Choroid plexus epithelial cell (primary cell): ENCODE results near the gene HRK.

ENCODE experiments used
- DNase-seq: peaks from one replicate; pipeline ENCODE4 v3.0.0-alpha.2; 2010; ENCODE audit warnings: low read depth
- H3K4me3 ChIP-seq: 2 replicates; pipeline ENCODE4 v1.5.1; 2011; ENCODE audit warnings: low read depth, mild to moderate bottlenecking, control low read depth, low read length, moderate library complexity
- CTCF ChIP-seq: conservative IDR thresholded peaks from 2 replicates; pipeline ENCODE4 v1.5.1; 2011; ENCODE audit warnings: low read depth, mild to moderate bottlenecking, control low read depth, inconsistent platforms, low read length, moderate library complexity

HRK gene

DNA sequence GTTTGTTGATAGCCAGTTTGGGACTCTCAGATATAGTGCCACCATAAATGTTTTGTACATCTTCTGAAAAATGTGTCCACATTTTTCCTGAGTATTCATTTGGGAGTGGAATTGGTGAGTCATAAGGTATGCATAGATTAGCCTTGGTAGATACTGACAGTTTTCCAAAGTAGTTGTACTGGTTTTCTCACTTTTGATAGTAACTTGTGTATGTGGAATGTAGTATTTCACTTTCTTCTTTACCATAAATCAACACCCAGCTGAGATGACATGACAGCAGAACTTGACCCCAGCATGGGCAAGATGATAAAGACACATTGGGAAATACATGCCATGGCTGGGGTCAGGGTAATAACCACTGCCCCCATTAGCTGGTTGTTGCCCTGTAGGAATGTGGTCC is 34.9 kb upstream of the HRK start:
- TF ChIP-seq CTCF = no peak
- peak; percentile 50 for DNase-seq
- no peak overlapping the region for H3K4me3 ChIP-seq

- DNase-seq = no peak
- no peak overlapping the region for H3K4me3 ChIP-seq
- TF ChIP-seq CTCF = no peak
These were observed 34.1 kb upstream of the HRK start for GRCh38 chr12:116915326-116915725.

DNA sequence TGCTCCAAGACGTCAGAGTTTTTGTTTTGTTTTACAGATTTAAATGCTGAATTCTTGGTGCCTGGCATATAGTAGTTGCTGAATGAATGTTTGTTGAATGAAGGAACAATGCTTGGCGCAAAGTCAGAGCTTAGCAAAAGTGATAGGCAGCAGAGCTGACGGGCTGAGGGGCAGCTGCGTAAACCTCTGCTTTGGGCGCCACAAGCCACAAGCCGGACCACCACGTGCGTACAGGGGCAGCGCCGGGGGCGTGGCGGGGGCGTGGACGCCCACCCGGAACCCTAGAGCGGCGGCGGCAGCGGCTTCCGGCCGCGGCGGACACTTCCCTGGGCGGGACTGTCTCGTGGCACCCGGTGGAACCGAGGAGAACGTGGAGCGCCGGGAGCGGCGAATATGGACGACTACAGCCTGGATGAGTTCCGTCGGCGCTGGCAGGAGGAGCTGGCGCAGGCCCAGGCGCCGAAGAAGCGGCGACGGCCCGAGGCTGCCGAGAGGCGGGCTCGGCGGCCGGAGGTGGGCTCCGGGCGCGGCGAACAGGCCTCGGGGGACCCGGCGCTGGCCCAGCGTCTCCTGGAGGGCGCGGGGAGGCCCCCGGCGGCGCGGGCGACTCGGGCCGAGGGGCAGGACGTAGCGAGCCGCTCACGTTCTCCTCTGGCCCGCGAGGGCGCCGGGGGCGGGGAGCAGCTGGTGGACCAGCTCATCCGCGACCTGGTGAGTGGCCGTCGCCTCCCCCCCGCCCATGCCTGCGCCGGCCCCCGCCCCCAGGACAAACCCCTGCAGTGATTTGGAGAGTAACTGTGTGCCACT is 29.6 kb upstream of the HRK start, which contains the start of gene FBXW8:
Gene FBXW8 (plus strand): TSS at position 306 of the 807 bp plus-strand sequence. CDS start 88 bp downstream, at position 394.
- peak within 1 kb of the TSS; percentile 72 for H3K4me3 ChIP-seq
- peak; percentile 72 for DNase-seq
- no peak for TF ChIP-seq CTCF

- DNase-seq = no peak
- H3K4me3 ChIP-seq = peak overlapping the region; percentile 72
- TF ChIP-seq CTCF = no peak
These were observed 29.0 kb upstream of the HRK start for GRCh38 chr12:116910280-116910644.

DNA sequence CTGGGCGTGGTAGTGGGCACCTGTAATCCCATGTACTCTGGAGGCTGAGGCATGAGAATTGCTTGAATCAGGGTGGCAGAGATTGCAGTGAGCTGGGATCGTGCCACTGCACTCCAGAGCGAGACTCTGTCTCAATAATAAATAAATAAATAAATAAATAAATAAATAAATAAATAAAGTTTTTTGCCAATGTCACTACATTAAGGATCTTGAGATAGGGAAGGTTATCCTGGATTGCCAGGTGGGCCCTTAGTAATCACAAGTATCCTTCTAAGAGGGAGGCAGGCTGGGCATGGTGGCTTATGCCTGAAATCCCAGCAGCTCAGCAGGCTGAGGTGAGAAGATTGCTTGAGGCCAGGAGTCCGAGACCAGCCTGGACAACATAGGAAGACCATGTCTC is 25.0 kb upstream of the HRK start:
- no peak for DNase-seq
- H3K4me3 ChIP-seq = no peak overlapping the region
- TF ChIP-seq CTCF = no peak

DNA sequence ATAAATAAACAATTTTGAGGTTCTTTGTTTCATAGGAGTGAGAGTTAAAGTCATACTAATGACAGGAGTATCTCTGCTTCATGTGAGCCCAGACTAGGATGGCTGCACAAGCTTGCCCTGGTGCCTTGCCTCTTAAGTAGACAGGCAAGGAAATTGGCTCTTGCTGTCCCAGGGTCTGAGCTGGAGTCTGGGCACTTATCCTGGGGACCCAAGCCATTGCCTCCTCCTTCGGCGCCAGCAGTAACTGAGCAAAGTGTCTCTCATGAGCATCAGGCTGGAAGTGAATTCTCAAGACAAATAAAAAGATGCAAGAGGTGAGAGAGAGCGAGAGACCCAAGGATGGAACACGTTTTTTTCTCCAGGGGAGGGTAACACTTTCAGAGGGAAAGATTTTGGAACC is 22.6 kb upstream of the HRK start:
- no peak for TF ChIP-seq CTCF
- no peak for DNase-seq
- H3K4me3 ChIP-seq = no peak overlapping the region

DNA sequence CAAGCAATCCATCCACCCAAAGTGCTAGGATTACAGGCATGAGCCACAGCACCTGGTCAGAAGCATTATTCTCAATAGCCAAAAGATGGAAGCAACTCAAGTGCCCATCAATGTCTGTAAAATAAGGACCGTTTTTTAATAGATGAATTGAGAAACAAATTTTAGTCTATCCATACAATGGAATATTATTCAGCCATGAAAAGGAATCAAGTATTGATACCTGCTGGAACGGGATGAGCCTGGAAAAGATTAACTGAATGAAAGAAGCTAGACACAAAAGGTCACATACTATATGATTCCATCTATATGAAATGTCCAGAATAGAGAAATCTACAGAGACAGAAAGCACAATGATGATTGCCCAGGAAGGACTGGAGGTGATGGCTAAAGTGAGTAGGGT is 20.4 kb upstream of the HRK start:
- no peak overlapping the region for H3K4me3 ChIP-seq
- TF ChIP-seq CTCF = no peak
- no peak for DNase-seq
